ENCODE results near the gene PRDX6.

DNA sequence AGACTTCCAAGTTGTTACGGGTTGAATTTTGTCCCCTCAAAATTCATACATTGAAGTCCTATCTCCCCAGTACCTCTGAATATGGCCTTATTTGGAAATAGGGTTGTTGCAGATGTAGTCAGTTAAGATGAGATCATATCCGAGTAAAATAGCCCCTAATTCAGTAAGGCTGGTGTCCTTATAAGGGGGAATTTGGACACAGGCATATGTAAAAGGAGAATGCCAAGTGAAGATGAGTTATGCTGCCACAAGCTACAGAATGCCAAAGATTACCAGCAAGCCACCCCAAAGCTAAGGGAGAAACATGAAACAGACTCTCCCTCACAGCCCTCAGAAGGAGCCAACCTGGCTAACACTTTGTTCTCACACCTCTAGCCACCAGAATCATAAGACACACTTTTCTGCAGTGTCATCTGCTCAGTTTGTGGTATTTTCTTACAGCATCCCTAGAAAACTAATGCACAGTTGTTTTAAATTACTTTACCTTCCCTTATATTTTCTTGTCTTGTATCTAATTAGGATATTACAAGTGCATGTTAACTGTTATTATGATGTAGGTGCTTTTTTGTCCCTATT is 43.3 kb upstream of the PRDX6 start:
- TF ChIP-seq EP300 (IDR thresholded peaks at IDR 0.05; ENCODE audit: low read depth) (no peak), POLR2AphosphoS5 (IDR thresholded peaks at IDR 0.05) (no peak), POLR2A (IDR thresholded peaks at IDR 0.05) (no peak)
- TF ChIP-seq, protein P1, sequence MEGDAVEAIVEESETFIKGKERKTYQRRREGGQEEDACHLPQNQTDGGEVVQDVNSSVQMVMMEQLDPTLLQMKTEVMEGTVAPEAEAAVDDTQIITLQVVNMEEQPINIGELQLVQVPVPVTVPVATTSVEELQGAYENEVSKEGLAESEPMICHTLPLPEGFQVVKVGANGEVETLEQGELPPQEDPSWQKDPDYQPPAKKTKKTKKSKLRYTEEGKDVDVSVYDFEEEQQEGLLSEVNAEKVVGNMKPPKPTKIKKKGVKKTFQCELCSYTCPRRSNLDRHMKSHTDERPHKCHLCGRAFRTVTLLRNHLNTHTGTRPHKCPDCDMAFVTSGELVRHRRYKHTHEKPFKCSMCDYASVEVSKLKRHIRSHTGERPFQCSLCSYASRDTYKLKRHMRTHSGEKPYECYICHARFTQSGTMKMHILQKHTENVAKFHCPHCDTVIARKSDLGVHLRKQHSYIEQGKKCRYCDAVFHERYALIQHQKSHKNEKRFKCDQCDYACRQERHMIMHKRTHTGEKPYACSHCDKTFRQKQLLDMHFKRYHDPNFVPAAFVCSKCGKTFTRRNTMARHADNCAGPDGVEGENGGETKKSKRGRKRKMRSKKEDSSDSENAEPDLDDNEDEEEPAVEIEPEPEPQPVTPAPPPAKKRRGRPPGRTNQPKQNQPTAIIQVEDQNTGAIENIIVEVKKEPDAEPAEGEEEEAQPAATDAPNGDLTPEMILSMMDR (IDR thresholded peaks at IDR 0.05): no peak

Data from transverse colon (tissue), 4 donors.